GM19043 (cell line): ENCODE measurements around the gene TANGO6.

Source experiments
- ATAC-seq: cut with Tn5 transposase; IDR thresholded peaks from one replicate; pipeline ENCODE4 v1.9.1; 2021; ENCODE audit warnings: low read depth; ENCODE audit not compliant: unreplicated experiment

TANGO6 gene

DNA sequence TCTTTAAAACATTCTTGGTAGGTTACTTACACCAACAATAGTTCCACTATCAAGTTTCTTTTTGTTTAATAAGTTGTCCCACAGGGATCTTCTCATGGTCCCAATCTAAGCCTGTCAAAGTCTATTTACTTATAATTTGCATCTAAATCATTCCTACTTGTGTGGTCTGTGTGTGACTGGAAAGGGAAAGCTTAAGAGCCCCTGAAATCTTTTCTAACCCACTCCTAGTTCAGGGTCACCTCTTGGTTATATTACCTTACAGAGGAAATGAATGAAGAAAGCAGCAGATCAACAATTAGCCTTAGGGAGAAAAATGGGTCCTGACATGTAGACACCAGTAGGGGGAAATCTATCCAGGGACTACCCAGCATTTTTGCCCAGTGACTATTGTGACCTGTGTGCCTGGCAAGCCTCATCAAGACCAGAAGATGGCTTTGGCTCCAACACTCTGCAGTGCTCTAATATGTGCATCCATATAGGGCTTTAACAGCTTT lies 151.7 kb downstream of the TANGO6 start:
- ATAC-seq, result no peak

- ATAC-seq, result no peak
Measured at GRCh38 chr16:68997564-68997963, 154.2 kb downstream of the TANGO6 start.

GRCh38 chr16:68999114-68999513 lies 155.8 kb downstream of the TANGO6 start:
- no peak for ATAC-seq

- no peak for ATAC-seq
Measured at GRCh38 chr16:69003500-69003899, 160.2 kb downstream of the TANGO6 start.

- ATAC-seq, result no peak
Measured at GRCh38 chr16:69005641-69006355, 162.5 kb downstream of the TANGO6 start.

DNA sequence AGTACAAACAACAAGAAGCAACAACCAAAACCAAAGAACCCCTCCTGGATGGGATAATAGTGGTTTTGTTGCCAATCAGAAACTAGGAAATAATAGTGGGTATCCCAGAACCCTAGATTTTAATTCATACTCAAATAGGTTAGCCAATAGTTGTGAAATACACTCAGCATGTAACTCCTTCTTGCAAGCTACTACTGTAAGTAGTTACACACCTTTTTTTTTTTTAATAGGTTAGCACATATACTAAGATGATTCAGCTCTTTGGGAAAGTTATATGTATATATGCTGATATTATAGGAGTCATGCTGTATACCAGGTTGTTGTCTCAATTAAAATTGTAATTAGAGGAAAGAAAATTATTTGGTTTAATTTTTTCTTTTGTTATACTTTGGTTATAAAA lies 169.6 kb downstream of the TANGO6 start:
- ATAC-seq, result no peak

GRCh38 chr16:69013991-69014390 lies 170.7 kb downstream of the TANGO6 start:
- ATAC-seq, result no peak

DNA sequence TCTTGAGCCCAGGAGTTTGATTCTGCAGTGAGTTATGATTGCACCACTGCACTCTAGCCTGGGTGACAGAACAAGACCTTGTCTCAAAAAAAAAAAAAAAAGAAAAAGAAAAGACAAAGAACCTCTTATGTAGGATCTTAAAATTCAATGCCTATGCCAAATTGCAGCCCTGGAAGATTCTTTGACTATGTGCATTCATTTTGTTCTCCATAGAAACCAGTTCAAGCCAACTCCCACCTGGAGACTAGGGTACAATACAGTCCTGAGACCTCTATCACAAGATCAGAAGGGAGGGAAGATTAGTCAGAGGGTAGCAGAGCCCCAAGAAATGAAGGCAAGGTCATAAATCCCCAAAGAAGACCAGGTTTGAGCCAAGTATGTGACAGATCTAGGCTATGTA lies 171.5 kb downstream of the TANGO6 start:
- ATAC-seq, result no peak

GRCh38 chr16:69017036-69017783 lies 173.9 kb downstream of the TANGO6 start:
- ATAC-seq, result no peak

DNA sequence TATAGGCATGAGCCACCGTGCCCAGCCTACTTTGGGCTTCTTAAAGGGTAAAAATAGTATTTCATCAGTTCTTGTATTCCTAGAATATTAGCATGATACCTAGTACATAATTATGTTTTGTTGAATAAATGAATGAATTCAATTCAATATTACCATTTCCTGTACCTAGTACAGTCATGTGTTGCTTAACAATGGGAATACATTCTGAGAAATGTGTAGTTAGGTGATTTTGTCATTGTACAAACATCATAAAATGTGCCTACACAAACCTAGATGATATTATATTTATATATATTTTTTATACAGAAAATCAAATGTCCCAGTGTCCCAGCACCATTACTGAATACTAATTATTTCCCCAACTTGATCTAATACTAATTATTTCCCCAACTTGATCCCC lies 176.5 kb downstream of the TANGO6 start:
- ATAC-seq, result no peak

DNA sequence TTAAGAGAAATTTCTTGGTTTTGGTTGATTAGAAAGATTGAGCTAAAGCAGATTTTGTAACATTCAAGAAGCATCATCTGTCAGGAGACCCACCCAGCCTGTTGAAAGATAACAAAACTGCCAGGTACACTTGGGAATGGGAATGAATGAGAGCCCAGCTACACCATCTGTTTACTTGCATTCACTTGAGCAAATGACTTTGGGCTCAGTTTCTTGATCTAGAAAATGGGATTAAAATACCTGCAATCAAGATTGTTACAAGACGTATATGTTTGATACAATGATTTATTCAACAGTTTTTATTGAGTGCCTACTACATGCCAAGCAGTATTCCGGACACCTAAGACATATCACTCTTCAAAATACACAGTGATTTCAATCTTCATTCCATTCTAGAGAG lies 185.8 kb downstream of the TANGO6 start:
- no peak for ATAC-seq

GRCh38 chr16:69031877-69032301 lies 188.6 kb downstream of the TANGO6 start:
- ATAC-seq, result no peak

DNA sequence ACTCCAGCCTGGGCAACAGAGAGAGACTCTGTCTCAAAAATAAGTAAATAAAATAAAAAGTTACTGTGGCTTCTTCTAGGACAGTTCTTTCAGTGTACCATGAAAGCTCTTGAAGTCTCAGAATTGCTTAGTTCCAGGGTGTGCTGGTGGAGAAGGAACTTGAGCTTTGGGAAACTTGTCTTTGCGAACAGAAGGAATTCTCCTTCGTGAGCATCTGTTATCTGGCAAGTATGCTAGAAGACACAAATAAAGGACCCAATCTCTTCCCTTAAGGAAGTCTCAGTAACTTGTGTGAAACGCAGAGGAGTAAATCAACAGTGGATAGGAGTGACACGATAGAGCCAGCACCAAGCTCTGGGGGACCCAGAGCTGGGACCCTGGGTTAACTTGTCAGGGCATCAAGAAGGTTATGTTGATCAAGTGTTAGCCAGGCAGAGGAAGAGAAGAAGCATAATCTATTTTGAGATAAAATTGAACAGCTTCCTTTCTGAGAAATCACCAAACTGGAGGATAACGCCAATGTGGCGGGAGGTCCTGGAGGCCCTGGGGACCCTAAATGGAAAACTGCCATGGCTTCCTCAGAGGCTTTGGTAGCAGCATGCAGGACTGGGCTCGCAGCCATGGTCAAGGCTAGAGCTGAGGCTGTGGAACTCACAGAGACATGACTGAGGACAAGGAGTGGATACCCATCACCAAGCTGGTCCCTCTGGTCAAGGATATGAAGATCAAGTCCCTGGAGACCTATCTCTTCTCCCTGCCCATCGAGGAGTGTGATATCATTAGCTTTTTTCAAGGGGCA lies 190.0 kb downstream of the TANGO6 start:
- ATAC-seq, result no peak

DNA sequence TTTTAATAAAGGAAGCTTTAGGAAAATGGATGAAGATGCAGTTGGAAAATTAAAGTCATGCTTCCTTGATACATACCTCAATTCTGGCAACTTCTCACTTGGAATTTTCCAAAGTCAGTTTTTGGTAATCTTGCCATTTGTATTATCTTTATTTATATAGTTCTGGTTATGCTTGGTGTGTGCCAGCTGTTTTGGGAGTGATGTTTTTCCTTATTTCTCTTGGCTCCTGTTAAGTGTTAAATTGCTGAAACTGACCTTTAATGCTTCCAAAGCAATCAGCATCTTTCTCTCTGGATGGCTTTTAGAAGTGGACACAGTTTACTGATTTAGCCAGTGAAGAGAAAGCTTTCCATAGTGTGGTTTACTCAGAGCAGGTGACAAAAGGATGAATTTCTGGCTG lies 192.0 kb downstream of the TANGO6 start:
- ATAC-seq, result no peak

DNA sequence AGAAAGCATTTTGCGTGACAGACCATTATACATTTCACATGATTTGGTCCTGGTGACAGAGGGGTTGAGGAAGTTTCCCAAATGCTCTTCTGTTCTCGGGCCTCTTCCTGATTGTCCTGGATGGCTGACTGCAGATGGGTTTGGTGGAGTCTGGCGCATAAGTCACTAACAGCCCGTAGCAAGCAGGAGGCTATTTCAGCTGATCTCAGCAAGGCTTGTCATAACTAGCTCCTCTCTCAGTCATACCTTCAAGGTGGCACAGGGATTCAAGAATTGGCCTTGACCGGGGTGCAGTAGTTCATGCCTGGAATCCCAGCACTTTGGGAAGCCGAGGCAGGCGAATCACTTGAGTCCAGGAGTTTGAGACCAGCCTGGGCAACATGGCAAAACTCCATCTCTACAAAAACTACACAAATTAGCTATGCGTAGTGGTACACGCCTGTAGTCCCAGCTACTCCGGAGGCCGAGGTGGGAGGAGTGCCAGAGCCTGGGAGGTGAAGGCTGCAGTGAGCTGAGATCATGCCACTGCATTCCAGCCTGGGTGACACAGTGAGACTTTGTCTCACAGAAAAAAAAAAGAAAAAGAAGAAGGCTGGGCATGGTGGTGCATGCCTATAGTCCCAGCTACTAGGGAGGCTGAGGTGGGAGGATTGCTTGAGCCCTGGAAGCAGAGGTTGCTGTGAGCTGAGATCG lies 193.2 kb downstream of the TANGO6 start:
- ATAC-seq, result no peak

- no peak for ATAC-seq
Measured at GRCh38 chr16:69037373-69038160, 194.2 kb downstream of the TANGO6 start.

GRCh38 chr16:69039333-69039941 lies 196.1 kb downstream of the TANGO6 start:
- no peak for ATAC-seq

GRCh38 chr16:69040144-69040909 lies 197.0 kb downstream of the TANGO6 start:
- ATAC-seq, result no peak
